Fibroblast of lung (primary cell): ENCODE measurements around the gene C3orf20.

ENCODE experiments used
- EZH2 ChIP-seq: IDR thresholded peaks from 2 replicates; pipeline ENCODE4 v1.5.1; 2012; ENCODE audit warnings: low read length, control low read depth, mild to moderate bottlenecking; ENCODE audit errors: missing control alignments
- TF ChIP-seq, protein P1 (sequence below), 2 donors: IDR thresholded peaks in 1 of 2; conservative IDR thresholded peaks in 1 of 2; 1 replicate in 1 of 2; 2 replicates in 1 of 2; pipeline ENCODE4 v1.5.1; 2011 to 2012; ENCODE audit warnings: low read length in 2 of 2, control low read depth in 1 of 2, inconsistent platforms in 1 of 2, low read depth in 1 of 2, mild to moderate bottlenecking in 1 of 2

DNA sequence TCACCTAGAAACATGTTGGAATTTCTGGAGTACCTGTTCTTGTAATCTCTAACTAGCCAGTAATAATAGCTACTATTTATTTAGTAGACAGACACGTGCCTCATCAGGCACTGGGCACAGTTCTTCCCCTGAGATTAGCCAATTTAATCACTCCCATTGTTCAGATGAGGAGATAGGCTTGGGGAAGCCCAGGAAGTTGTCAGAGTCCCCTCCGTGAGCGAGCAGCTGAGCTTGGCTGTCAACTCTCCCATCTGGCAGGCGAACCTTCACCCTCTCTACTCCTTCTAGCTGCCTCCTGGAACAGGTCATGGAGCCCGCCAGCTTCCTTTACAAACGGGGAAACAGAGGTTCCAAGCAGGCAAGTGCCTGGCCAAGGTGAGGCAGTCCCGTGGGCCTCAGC, 112.7 kb downstream of the C3orf20 start:
- TF ChIP-seq, protein P1, sequence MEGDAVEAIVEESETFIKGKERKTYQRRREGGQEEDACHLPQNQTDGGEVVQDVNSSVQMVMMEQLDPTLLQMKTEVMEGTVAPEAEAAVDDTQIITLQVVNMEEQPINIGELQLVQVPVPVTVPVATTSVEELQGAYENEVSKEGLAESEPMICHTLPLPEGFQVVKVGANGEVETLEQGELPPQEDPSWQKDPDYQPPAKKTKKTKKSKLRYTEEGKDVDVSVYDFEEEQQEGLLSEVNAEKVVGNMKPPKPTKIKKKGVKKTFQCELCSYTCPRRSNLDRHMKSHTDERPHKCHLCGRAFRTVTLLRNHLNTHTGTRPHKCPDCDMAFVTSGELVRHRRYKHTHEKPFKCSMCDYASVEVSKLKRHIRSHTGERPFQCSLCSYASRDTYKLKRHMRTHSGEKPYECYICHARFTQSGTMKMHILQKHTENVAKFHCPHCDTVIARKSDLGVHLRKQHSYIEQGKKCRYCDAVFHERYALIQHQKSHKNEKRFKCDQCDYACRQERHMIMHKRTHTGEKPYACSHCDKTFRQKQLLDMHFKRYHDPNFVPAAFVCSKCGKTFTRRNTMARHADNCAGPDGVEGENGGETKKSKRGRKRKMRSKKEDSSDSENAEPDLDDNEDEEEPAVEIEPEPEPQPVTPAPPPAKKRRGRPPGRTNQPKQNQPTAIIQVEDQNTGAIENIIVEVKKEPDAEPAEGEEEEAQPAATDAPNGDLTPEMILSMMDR (conservative IDR thresholded peaks at IDR 0.05 in 1 of 2, IDR thresholded peaks at IDR 0.05 in 1 of 2; ENCODE audit: low read depth in 1 of 2, low read length in 2 of 2) = no peak
- TF ChIP-seq EZH2 = no peak
